Fibroblast of the conjunctiva (primary cell): Measurements from ENCODE around the gene OR51G2.

Experiments
- DNase-seq: peaks from one replicate; pipeline ENCODE4 v3.0.0-alpha.2; 2010; ENCODE audit warnings: low read depth

The OR51G2 gene

DNA sequence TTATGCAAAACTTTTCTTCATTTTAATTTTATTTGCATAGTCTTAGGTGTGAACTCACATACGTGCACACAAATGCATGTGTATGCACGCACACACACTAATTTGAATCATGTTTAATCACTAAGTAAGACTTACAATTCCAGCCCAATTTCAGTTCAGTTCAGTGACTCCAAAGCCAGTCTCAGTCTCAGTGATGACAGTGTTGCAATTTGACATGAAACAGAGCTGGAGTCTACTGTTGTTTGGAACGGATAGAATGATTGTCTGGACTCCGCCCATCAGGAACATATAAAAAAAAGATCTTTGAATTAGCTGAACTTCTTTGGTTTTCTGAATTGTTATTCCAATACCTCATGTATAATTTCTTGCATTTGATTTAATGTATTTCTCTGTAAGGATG is 55.3 kb downstream of the OR51G2 start:
- DNase-seq: no peak
